Measurements from ENCODE around the gene ARL15.

The ARL15 gene

DNA sequence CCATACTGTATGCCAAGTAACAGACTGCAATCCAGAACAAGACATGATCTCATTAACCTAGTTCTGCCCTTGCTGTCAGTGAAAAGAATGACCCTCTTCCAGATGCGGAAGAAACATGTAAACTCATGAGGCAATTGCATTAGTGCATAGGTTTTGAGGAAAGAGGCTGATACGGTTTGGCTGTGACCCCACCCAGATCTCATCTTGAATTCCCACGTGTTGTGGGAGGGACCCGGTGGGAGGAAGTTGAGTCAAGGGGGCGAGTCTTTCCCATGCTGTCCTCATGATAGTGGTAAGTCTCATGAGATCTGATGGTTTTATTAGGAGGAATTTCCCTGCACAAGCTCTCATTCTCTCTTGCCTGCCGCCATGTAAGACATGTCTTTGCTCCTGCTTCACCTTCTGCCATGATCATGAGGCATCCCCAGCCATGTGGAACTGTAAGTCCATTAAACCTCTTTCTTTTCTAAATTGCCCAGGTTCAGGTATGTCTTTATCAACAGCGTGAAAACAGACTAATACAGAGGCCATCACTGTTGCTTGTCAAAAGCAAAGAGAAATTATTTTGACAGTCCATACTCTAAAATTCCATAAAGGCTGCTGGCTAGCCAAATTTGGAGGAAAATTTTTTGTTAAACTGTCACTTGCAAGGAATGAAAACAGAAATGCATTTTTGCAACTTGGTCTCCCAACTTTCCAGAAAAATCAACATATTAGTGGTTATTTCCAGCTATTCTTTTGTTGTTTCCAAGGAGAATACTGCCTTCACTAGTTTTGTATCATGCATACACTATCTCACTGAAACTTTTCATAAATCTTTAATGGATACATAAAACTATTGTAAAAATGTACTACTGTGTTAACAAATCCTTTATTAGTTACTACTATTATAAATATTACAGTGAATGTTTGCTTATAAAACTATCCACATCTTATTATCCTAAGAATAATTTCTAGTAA, 3.2 kb upstream of the ARL15 start:
- DNase-seq (ENCODE audit: low spot score) = no peak

DNA sequence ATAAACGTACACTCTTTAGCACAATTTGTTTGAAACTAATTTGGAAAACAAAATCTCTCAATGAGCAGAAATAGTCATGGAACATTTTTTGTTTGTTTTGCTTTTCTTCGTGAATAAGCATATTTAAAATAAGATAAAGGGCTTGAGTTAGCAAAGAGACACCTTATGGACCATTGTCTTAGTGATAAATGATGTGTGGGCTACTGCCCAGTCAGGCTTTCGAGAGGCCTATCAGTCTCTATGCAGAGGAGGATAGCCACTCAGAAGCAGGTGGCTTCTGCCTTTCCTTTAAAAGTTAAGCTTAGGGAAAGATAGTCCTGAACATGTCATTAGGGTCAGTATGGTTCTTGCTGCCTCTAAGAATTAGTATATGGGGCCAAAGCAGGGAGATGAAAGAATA, 2.1 kb upstream of the ARL15 start:
- no peak for DNase-seq (ENCODE audit: low spot score)

GRCh38 chr5:54311176-54311677, 854 bp upstream of the ARL15 start:
- DNase-seq (ENCODE audit: low spot score) = peak; percentile 31

- peak; percentile 43 for DNase-seq (ENCODE audit: low spot score)
These were observed 511 bp downstream of the ARL15 start for GRCh38 chr5:54309691-54310432.

DNA sequence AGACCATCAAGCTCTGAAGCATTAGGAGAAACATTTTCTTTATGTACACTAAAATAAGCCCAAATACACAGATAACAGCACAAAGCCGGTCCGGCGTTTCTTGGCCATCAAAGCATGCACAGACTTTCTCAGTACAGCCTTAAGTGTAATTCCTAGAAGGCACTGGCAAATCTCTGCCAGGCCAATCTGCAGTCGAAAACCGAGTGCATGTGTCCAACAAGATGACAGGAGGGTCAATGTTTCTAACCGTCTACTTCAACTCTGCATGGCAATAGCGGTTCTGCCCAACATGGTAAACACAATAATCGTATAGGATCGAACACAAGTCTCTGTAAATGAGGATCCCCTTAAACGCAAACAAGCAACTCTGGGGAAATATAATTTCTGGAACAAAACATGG, 1.1 kb downstream of the ARL15 start:
- DNase-seq (ENCODE audit: low spot score) = peak; percentile 52

- DNase-seq (ENCODE audit: low spot score) = no peak
These were observed 2.8 kb downstream of the ARL15 start for GRCh38 chr5:54307583-54307982.

GRCh38 chr5:54306893-54307292, 3.5 kb downstream of the ARL15 start:
- DNase-seq (ENCODE audit: low spot score) = no peak

GRCh38 chr5:54305737-54306136, 4.6 kb downstream of the ARL15 start:
- no peak for DNase-seq (ENCODE audit: low spot score)

DNA sequence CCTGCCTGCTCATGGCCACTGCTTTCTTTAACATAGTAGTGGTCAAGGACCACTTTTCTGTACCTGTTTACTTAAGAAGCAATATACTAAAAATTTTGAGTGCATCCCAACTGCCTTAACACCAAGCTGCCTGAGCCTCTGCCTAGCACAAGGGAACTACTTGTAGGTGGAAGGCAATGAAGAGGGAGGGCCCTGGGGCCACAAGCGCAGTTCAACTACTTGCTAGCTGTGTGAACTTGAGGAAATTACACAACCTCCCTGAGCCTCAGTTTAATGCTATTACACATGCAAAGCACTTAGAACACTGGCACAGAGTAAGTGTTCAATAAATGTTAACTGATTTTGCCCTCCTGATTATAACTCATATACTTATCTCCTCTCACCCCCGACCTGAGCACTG, 6.3 kb downstream of the ARL15 start:
- DNase-seq (ENCODE audit: low spot score) = no peak

DNA sequence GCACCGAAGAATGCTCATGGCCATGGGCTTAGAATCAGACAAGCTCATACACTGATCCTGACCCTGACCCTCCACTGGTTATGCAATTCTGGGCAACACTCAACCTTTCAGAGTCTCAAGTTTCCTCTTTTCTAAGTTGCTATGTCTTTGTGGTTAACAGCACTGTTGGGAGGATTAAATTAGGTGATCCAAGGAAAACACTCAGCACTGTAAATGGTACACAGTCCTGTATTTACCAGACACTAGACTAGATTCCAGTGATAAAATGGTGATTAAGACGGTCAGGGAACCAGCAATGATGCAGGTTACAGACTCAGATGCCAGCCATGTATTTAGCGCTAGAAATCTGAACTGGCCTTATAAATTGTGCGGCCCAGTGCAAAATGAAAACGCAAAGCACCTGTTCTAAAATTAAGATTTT, 8.1 kb downstream of the ARL15 start:
- DNase-seq (ENCODE audit: low spot score) = no peak

DNA sequence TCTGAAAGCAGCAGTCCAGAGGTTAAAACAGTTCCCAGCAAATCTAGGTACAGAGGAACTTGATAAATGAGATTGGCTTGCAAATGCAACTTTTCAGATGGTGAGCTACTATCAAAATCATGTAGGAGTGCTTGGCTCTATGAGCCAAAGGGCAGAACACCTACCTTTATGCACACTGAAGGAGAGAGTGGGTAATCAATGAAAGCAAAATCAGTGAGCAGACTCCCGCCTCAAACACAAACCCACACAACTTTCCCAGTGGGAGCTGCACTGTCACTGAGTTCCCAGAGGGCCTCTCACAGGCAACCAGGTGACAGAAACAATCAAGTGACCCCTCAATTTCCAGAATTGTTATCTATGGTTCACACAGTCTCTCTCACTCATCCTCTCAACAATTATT, 8.5 kb downstream of the ARL15 start:
- DNase-seq (ENCODE audit: low spot score) = no peak

- DNase-seq (ENCODE audit: low spot score) = no peak
These were observed 9.2 kb downstream of the ARL15 start for GRCh38 chr5:54301220-54301619.

- DNase-seq (ENCODE audit: low spot score) = no peak
These were observed 11.4 kb downstream of the ARL15 start for GRCh38 chr5:54298947-54299346.

DNA sequence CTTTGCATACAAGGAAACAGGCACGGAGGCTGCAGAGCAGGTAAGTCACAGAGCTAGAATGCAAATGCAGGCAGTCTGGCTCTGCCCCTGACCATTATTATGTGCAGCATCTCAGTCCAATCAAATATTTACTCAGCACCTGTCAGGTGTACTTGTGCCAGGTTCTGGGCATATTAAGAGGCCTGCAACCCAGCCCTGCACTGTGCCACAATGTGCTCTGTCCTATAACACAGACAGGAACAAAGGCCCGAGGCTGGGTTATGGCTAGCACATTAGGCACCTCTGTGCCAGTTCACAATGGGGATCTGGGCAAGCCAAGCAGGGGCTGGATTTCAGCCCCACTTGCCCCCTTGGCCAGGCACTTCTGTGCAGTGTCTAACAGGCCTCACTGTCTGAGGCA, 14.0 kb downstream of the ARL15 start:
- peak; percentile 83 for DNase-seq (ENCODE audit: low spot score)

- DNase-seq (ENCODE audit: low spot score) = no peak
These were observed 14.6 kb downstream of the ARL15 start for GRCh38 chr5:54295651-54296276.

- DNase-seq (ENCODE audit: low spot score) = no peak
These were observed 16.2 kb downstream of the ARL15 start for GRCh38 chr5:54294097-54294667.

GRCh38 chr5:54292866-54293265, 17.5 kb downstream of the ARL15 start:
- DNase-seq (ENCODE audit: low spot score) = no peak

- no peak for DNase-seq (ENCODE audit: low spot score)
These were observed 18.9 kb downstream of the ARL15 start for GRCh38 chr5:54291498-54291897.

DNA sequence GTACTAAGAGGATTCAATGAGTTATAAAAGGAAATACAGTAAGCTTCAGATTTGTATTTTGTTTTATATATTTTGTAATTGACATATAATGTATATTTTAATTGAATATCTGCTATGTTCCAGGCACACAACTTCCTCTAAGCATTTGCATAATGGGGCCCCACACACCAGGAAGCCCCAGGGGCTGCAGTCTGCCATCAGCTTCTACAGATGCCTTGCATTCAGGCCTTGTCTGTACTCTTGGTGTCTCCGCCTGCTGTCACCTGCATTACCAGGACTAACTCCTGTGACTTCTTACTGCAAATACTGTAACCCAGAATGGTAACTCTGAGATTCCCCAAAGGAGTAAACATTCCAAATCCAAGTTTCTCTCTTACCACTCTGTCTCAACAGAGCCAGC, 20.6 kb downstream of the ARL15 start:
- DNase-seq (ENCODE audit: low spot score) = no peak

DNA sequence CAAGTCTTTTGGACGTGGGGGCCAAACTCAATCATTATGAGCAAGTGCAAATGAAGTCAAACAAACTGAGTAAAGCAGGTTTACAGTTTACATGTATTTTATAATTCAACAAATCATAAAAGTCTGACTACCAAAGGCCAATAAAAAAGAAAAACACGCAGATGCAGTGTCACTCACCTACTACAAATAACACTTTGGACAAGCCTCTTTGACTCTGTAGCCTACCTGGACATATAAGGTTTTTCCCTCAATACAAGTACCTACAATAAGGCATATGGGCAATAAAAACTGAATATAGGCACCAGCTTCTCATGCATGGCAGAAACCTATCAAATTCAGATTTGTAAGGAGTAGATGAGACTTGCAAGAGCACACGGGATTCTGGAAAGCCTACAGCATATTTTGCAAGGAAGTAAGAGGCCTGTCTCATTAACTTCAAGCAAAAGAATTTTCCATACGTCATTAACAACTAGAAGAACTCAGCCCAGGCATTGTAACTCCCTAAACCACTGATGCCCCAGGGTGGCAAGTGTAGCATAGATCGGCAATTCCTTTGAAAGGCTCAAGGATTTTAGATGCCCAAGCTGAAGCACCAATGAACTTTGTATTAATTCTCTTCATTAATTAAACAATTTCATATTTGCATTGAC, 21.7 kb downstream of the ARL15 start:
- no peak for DNase-seq (ENCODE audit: low spot score)

GRCh38 chr5:54285686-54286085, 24.7 kb downstream of the ARL15 start:
- no peak for DNase-seq (ENCODE audit: low spot score)

DNA sequence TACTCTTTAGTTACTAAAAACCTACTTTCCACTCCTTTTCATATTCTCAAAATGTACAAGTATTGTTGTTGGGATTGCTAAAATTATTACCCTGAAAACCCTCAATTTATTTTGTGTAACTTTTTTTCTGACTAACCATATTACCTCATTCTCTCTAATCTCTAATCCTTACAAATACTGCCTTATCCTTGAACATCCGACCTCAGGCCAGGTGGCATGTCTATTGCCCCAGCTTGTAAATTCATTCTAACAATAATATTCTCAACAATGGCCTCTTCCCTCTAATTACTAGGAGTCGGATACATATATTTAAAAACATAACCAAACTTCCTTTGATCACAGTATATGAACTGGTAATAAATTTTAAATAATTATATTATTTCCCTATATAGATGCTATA, 25.8 kb downstream of the ARL15 start:
- DNase-seq (ENCODE audit: low spot score) = no peak
